Heart right ventricle (tissue), 16 donors: ENCODE measurements around the gene APLN. TPM values are rescaled to one million over a fixed set of nuclear protein-coding genes. Genes with fewer than 3 reads are reported as not detected.

Source experiments
- ATAC-seq, 8 donors: fragments of 200-7000 bp; cut with Tn5 transposase; one replicate each; pipeline ENCODE4 v1.9.1; 2020; ENCODE audit warnings: mild to moderate bottlenecking in 8 of 8, moderate library complexity in 8 of 8, moderate number of reproducible peaks in 1 of 8
- DNase-seq, 2 donors: peaks; one replicate each; pipeline ENCODE4 v3.0.0-alpha.2; 2020
- H3K27ac ChIP-seq, 10 donors: fragments of 200-600 bp; sonication (generic) in 2 of 10; one replicate each; pipeline versions ENCODE4 v1.5.0 to v1.8.0; 2020 to 2022; ENCODE audit warnings: mild to moderate bottlenecking in 3 of 10
- H3K27me3 ChIP-seq, 7 donors: fragments of 200-600 bp; one replicate each; pipeline ENCODE4 v1.8.0; 2021 to 2022; ENCODE audit warnings: mild to moderate bottlenecking in 2 of 7
- H3K36me3 ChIP-seq, 9 donors: fragments of 200-600 bp; sonication (generic) in 1 of 9; one replicate each; pipeline versions ENCODE4 v1.5.0 to v1.8.0; 2020 to 2022; ENCODE audit warnings: mild to moderate bottlenecking in 2 of 9
- H3K4me1 ChIP-seq, 9 donors: fragments of 200-600 bp; sonication (generic) in 1 of 9; one replicate each; pipeline versions ENCODE4 v1.5.0 to v1.8.0; 2020 to 2022; ENCODE audit warnings: mild to moderate bottlenecking in 4 of 9
- H3K4me3 ChIP-seq, 10 donors: fragments of 200-600 bp; sonication (generic) in 2 of 10; one replicate each; pipeline versions ENCODE4 v1.5.0 to v1.8.0; 2020 to 2022; ENCODE audit warnings: mild to moderate bottlenecking in 7 of 10, moderate library complexity in 2 of 10
- H3K9me3 ChIP-seq, 11 donors: fragments of 200-600 bp in 10 of 11; sonication (generic) in 2 of 11; one replicate each; pipeline versions ENCODE4 v1.5.0 to v1.8.0; 2013 to 2022; ENCODE audit warnings: mild to moderate bottlenecking in 2 of 11, control low read depth in 1 of 11, moderate library complexity in 1 of 11
- CTCF ChIP-seq, 9 donors: fragments of 200-600 bp; sonication (generic) in 2 of 9; IDR thresholded peaks; one replicate each; pipeline versions ENCODE4 v1.5.0 to v1.8.0; 2021 to 2022; ENCODE audit warnings: antibody characterized with exemption in 9 of 9, mild to moderate bottlenecking in 5 of 9, moderate library complexity in 1 of 9
- WGBS, 2 donors: extraction: QIAGEN DNeasy Blood & Tissue Kit; methylation state at CpG; one replicate each; pipeline ENCODE4 v1.1.7; 2013; ENCODE audit warnings: inconsistent platforms in 1 of 2; 5-methylcytosine and 5-hydroxymethylcytosine counted together
- intact Hi-C, 10 donors: fragments of 100-400 bp; cut with DNase I; formaldehyde crosslinking; loops; one replicate each; pipeline versions ENCODE4 v1.11.1 to v1.14.2; 2022
- polyA plus RNA-seq, 2 donors: library from polyadenylated mRNA; stranded (reverse); fragments of 200-250 nt; gene quantifications; one replicate each; pipeline ENCODE4 v1.2.3, GENCODE V29; 2013
- total RNA-seq, 10 donors: library from RNA; stranded (reverse); fragmentation: NEBNext Ultra II Directional in 3 of 10; extraction: Animal tissue kit (Norgen Biotek cat#: 25700) in 3 of 10; gene quantifications; one replicate each; pipeline versions ENCODE4 v1.2.1 to v1.2.4, GENCODE V29; 2021 to 2023
- donor health status: Arrhythmogenic right ventricular cardiomyopathy.
- donor health status: ischemic (EF 13 %, LVEDD 7.1; RV severe dilation, severe dysfunction).
- donor health status: healthy with polysubstance abuse.
- donor health status: DM: no; HTN: yes; CAD: no.
- donor health status: DM: no; HTN: no; CAD: no.
- donor health status: ischemic (EF 25% LVEDD 6.9; RV normal size, moderate dysfunction).
- donor health status: ischemic (EF 25% LVEDD 5.7; RV mildly dilated, moderate dysfunction).
- donor health status: healthy.
- donor health status: DM: yes; HTN: yes; CAD: no.
- donor health status: Ischemic cardiomyopathy.
- donor health status: ischemic (EF 35%, LVEDD 5.7; RV mildly dilated, moderate dysfunction).
- donor health status: nonischemic (EF 11% LVEDD 7.7; RV severe dilation, severe dysfunction).
- donor health status: DM: yes; HTN: yes; CAD: no.
- donor health status: PGD.
- donor health status: ischemic (EF 29% LVEDD 5.4; RV normal size, mild dysfunction).
- donor health status: nonischemic (EF 23%, LVEDD 6.1; RV moderate dilation, normal function).

APLN gene
- total and polyA plus RNA-seq, 12 donors: 2.7 to 44.7 (median 13.3) TPM

GRCh38 chrX:129650821-129651510 lies 3.8 kb downstream of the APLN start:
- H3K36me3 ChIP-seq: no peaks in the 10 kb centered on the region
- H3K4me3 ChIP-seq: no peak overlapping the region
- H3K9me3 ChIP-seq: no peaks in the 10 kb centered on the region
- H3K27me3 ChIP-seq: peaks cover 0 to 33% (median 0%) of the 10 kb centered on the region in 7 donors
- 68 to 79% methylated on average over 7 of the region's 7 CpGs for WGBS, 2 donors
- ATAC-seq (no peak), DNase-seq (no peak)
- intact Hi-C loops: loop anchor here in 1 of 10 donors (5.0 kb wide), 1 partner anchor 76 kb away; no protein-coding TSS in a partner anchor
- H3K27ac ChIP-seq: no peak overlapping the region
- TF ChIP-seq CTCF (IDR thresholded peaks at IDR 0.05): no peak
- peaks cover 0 to 30% (median 8%) of the 10 kb centered on the region in 9 donors for H3K4me1 ChIP-seq

- 93 to 96% methylated on average over 3 of the region's 3 CpGs for WGBS, 2 donors
- intact Hi-C loops: loop anchor here in 1 of 10 donors (5.0 kb wide), 1 partner anchor 77 kb away; no protein-coding TSS in a partner anchor
- ATAC-seq: no peak
Measured at GRCh38 chrX:129650183-129650689, 4.5 kb downstream of the APLN start.

GRCh38 chrX:129649268-129650182 lies 5.2 kb downstream of the APLN start:
- H3K27me3 ChIP-seq: peaks cover 0 to 20% (median 0%) of the 10 kb centered on the region in 7 donors
- DNase-seq (no peak), ATAC-seq (no peak)
- no peak overlapping the region for H3K27ac ChIP-seq
- no peaks in the 10 kb centered on the region for H3K36me3 ChIP-seq
- intact Hi-C loops: loop anchor here in 1 of 10 donors (5.0 kb wide), 1 partner anchor 78 kb away; no protein-coding TSS in a partner anchor
- no peak for TF ChIP-seq CTCF (IDR thresholded peaks at IDR 0.05)
- 85% methylated on average over 9 of the region's 9 CpGs for WGBS, 2 donors
- no peaks in the 10 kb centered on the region for H3K9me3 ChIP-seq
- H3K4me3 ChIP-seq: no peak overlapping the region
- H3K4me1 ChIP-seq: peaks cover 0 to 25% (median 5%) of the 10 kb centered on the region in 9 donors

More at GRCh38 chrX:129650183-129650689, 4.5 kb downstream of the APLN start:
- DNase-seq: no peak
- H3K36me3 ChIP-seq: no peaks in the 10 kb centered on the region
- no peak overlapping the region for H3K4me3 ChIP-seq
- H3K27me3 ChIP-seq: peaks cover 0 to 26% (median 0%) of the 10 kb centered on the region in 7 donors
- H3K27ac ChIP-seq: no peak overlapping the region
- no peak for TF ChIP-seq CTCF (IDR thresholded peaks at IDR 0.05)
- H3K9me3 ChIP-seq: no peaks in the 10 kb centered on the region
- peaks cover 0 to 27% (median 8%) of the 10 kb centered on the region in 9 donors for H3K4me1 ChIP-seq
